Immature natural killer cell (primary cell): Measurements from ENCODE around the gene IRAK2. TPM values are rescaled to one million over a fixed set of nuclear protein-coding genes. Genes with fewer than 3 reads are reported as not detected.

ENCODE experiments used
- DNase-seq, 3 donors: peaks; one replicate each; pipeline ENCODE4 v3.0.0; 2022; ENCODE audit warnings: mixed read lengths in 1 of 3
- H3K27ac Mint-ChIP-seq, 6 donors: one replicate each; pipeline ENCODE4 v1.8.0; 2020; ENCODE audit warnings: mixed read lengths in 6 of 6, mild to moderate bottlenecking in 5 of 6, inconsistent platforms in 4 of 6, moderate library complexity in 3 of 6
- H3K27me3 Mint-ChIP-seq, 3 donors: one replicate each; pipeline ENCODE4 v1.8.0; 2020 to 2021; ENCODE audit warnings: low read depth in 3 of 3, mild to moderate bottlenecking in 3 of 3, mixed read lengths in 3 of 3, moderate library complexity in 3 of 3, inconsistent platforms in 1 of 3
- H3K36me3 Mint-ChIP-seq, 3 donors: one replicate each; pipeline ENCODE4 v1.8.0; 2020; ENCODE audit warnings: mixed read lengths in 3 of 3, inconsistent platforms in 2 of 3, mild to moderate bottlenecking in 2 of 3
- H3K4me1 Mint-ChIP-seq, 2 donors: one replicate each; pipeline ENCODE4 v1.8.0; 2020; ENCODE audit warnings: inconsistent platforms in 2 of 2, mild to moderate bottlenecking in 2 of 2, mixed read lengths in 2 of 2, moderate library complexity in 1 of 2
- H3K4me3 Mint-ChIP-seq, 5 donors: one replicate each; pipeline ENCODE4 v1.8.0; 2020; ENCODE audit warnings: mild to moderate bottlenecking in 5 of 5, mixed read lengths in 5 of 5, inconsistent platforms in 3 of 5, moderate library complexity in 3 of 5
- H3K9me3 Mint-ChIP-seq, 6 donors: one replicate each; pipeline ENCODE4 v1.8.0; 2020; ENCODE audit warnings: mild to moderate bottlenecking in 6 of 6, mixed read lengths in 6 of 6, inconsistent platforms in 4 of 6, moderate library complexity in 3 of 6
- polyA plus RNA-seq, 3 donors: library from polyadenylated mRNA; unstranded; fragments of 300-500 nt; fragmentation: Illumina TruSeq; gene quantifications; one replicate each; pipeline ENCODE4 v1.2.3, GENCODE V29; 2021

The IRAK2 gene
- polyA plus RNA-seq, 3 donors from 2014 or later, result 14.5 to 37.5 (median 37.1) TPM

DNA sequence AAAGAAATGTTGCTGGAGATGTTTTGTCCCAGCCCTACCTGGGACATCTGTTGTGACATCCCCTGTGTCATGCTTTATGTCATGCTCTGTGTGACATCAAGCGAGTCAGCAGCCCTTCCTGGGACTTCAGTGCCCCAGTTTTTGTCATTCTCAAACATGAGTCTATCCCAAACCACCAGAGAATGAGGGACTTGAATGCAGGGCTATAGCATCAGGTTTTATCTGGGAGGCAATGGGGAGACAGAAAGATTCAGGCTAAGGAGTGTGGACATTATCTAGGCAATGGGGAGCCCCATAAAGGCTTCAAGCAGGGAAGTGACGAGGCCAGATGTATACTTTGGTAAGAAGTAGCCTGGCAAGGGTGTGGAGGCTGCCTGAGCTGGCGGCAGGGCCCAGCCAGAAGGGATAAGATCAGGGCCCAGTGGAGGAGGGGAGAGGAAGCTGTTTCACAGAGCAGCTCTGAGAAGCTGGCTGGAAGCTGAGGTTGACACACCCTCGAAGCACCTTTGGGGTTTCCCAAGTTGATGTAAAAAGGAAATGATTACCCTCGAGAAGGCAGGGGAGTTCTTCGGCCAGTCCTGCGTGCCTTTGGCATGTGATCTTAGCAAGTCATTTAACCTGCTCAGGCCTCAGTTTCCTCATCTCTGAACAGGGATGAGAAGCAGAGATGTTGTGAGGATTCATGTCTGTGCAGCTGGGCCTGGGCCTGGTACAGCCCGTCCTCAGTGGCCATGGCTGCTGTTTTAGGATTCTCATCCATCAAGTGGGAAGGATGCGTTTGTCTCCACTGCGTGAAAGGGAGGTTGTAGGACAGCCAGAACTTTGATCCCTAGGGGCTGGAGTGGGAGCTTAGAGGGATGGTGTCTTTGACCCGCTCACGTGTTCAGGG lies 34.3 kb downstream of the IRAK2 start:
- Mint-ChIP-seq H3K9me3 (no peaks in the 10 kb centered on the region), H3K4me1 (peaks cover 57 to 74% of the 10 kb centered on the region in 2 donors), H3K36me3 (peaks cover 12 to 24% (median 18%) of the 10 kb centered on the region in 3 donors), H3K27ac (peak overlapping the region; percentile 89 to 99 (median 95)), H3K27me3 (peaks cover 0 to 12% (median 5%) of the 10 kb centered on the region in 3 donors), H3K4me3 (peak overlapping the region; percentile 54 to 80 (median 77))
- DNase-seq, result peak; percentile 47 to 54 (median 47)

DNA sequence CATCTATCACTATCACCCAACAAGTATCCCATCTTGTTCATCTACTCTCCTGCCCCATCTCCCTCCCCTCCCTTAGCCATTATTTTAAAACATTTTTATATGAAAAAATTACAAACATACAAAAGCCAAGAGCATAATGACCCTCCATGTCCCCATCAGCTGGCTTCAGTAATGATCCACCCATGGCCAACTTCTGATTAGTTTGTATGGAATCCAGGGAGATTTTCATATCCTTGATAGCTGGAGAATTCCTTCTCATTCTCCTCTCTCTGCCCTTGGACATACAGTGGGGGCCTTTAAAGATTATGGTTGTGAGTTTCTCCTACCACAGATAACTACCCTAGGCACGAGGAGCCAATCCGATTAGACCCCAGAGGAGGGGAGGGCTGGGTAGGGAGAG lies 40.2 kb downstream of the IRAK2 start:
- H3K36me3 Mint-ChIP-seq, result peaks cover 12 to 39% (median 22%) of the 10 kb centered on the region in 3 donors

DNA sequence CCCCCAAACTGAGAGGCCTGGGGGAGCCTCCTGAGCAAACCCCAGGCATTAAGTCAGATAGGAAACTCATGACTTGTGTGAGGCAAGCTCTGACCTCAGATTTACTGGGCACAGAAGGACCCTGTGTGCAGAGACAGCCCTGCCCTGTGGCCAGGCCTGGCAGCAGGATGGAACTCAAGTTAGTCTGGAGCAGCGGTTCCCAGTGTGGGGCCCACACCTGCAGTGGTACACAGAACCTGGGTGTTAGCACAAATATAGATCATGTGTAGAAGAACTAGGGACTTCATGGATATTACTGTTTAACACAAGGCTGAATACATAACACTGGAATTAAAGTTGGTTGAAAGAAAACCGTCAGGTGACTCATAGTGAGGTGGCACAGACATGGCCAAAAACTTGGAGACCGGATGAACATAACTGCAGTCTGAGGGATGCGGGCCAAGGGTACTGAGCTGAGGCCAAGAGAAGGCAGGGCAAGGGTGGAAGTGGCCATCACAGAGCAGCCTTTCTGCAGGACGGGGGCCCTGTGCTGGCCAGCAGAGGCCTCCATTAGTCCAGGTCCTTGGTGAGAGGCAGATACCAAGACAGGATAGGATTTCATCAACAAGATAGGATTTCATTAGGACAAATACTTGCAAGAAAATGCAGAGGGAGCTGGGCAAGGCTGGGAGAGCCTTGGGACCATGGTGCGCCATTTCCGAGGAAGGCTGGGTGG lies 40.9 kb downstream of the IRAK2 start:
- H3K9me3 Mint-ChIP-seq, result no peaks in the 10 kb centered on the region
- no peak for DNase-seq
- H3K36me3 Mint-ChIP-seq, result peaks cover 12 to 38% (median 22%) of the 10 kb centered on the region in 3 donors
- H3K4me3 Mint-ChIP-seq, result no peak overlapping the region
- H3K4me1 Mint-ChIP-seq, result peaks cover 7 to 20% of the 10 kb centered on the region in 2 donors
- H3K27me3 Mint-ChIP-seq, result no peaks in the 10 kb centered on the region
- peak overlapping the region in 3 of 6 donors; percentile 35 to 58 (median 57) for H3K27ac Mint-ChIP-seq

More for the DNA sequence above, 40.2 kb downstream of the IRAK2 start:
- no peak overlapping the region for H3K27ac Mint-ChIP-seq
- no peaks in the 10 kb centered on the region for H3K27me3 Mint-ChIP-seq
- no peak overlapping the region for H3K4me3 Mint-ChIP-seq
- peaks cover 11 to 26% of the 10 kb centered on the region in 2 donors for H3K4me1 Mint-ChIP-seq
- no peaks in the 10 kb centered on the region for H3K9me3 Mint-ChIP-seq
- DNase-seq, result no peak

GRCh38 chr3:10206166-10206511 lies 41.4 kb downstream of the IRAK2 start:
- H3K27ac Mint-ChIP-seq, result peak overlapping the region in 1 of 6 donors; percentile 58
- H3K9me3 Mint-ChIP-seq, result no peaks in the 10 kb centered on the region
- H3K27me3 Mint-ChIP-seq, result no peaks in the 10 kb centered on the region
- H3K4me1 Mint-ChIP-seq, result peaks cover 7 to 15% of the 10 kb centered on the region in 2 donors
- DNase-seq, result no peak
- H3K36me3 Mint-ChIP-seq, result peaks cover 8 to 33% (median 18%) of the 10 kb centered on the region in 3 donors
- H3K4me3 Mint-ChIP-seq, result no peak overlapping the region

- DNase-seq, result no peak
- no peaks in the 10 kb centered on the region for H3K9me3 Mint-ChIP-seq
- H3K4me1 Mint-ChIP-seq, result peaks cover 1 to 6% of the 10 kb centered on the region in 2 donors
- H3K36me3 Mint-ChIP-seq, result peaks cover 20 to 57% (median 28%) of the 10 kb centered on the region in 3 donors
- no peaks in the 10 kb centered on the region for H3K27me3 Mint-ChIP-seq
- peak overlapping the region in 1 of 6 donors; percentile 29 for H3K27ac Mint-ChIP-seq
- H3K4me3 Mint-ChIP-seq, result no peak overlapping the region
Observed at GRCh38 chr3:10213156-10213792, 48.6 kb downstream of the IRAK2 start.

- Mint-ChIP-seq H3K4me1 (peaks cover 5 to 11% of the 10 kb centered on the region in 2 donors), H3K4me3 (no peak overlapping the region), H3K36me3 (peaks cover 24 to 56% (median 28%) of the 10 kb centered on the region in 3 donors), H3K9me3 (no peaks in the 10 kb centered on the region), H3K27me3 (peaks cover 0 to 3% (median 0%) of the 10 kb centered on the region in 3 donors), H3K27ac (peak overlapping the region; percentile 3 to 43 (median 26))
- no peak for DNase-seq
Observed at GRCh38 chr3:10215578-10216368, 51.1 kb downstream of the IRAK2 start.

- no peaks in the 10 kb centered on the region for H3K9me3 Mint-ChIP-seq
- peak overlapping the region in 4 of 6 donors; percentile 38 to 76 (median 58) for H3K27ac Mint-ChIP-seq
- H3K27me3 Mint-ChIP-seq, result peaks cover 0 to 3% (median 0%) of the 10 kb centered on the region in 3 donors
- peaks cover 22 to 53% (median 26%) of the 10 kb centered on the region in 3 donors for H3K36me3 Mint-ChIP-seq
- H3K4me1 Mint-ChIP-seq, result peaks cover 13 to 25% of the 10 kb centered on the region in 2 donors
- no peak overlapping the region for H3K4me3 Mint-ChIP-seq
- no peak for DNase-seq
Observed at GRCh38 chr3:10217359-10217758, 52.6 kb downstream of the IRAK2 start.

DNA sequence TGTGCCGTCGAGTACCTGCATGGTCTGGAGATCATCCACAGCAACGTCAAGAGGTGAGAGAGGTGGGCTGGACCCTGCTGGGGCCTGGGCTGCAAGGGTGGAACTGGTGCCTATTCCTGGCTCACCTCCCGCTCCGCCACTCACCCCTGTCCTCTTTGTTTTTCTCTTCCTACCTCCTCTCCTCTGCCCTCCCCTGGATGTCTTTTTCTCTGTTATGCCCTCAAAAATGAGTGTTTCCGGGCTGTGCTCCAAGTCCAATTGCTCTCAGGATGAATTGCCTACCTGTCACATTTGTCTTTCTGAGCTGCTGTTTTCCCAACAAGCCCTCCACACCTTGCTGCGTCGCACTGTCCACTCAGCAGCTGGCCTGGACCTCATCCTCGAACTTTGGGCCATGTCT lies 55.0 kb downstream of the IRAK2 start:
- Mint-ChIP-seq H3K36me3 (peaks cover 31 to 57% (median 38%) of the 10 kb centered on the region in 3 donors), H3K4me3 (no peak overlapping the region), H3K27ac (peak overlapping the region; percentile 51 to 92 (median 68)), H3K27me3 (peaks cover 0 to 3% (median 2%) of the 10 kb centered on the region in 3 donors), H3K4me1 (peaks cover 36 to 49% of the 10 kb centered on the region in 2 donors), H3K9me3 (no peaks in the 10 kb centered on the region)
- no peak for DNase-seq

DNA sequence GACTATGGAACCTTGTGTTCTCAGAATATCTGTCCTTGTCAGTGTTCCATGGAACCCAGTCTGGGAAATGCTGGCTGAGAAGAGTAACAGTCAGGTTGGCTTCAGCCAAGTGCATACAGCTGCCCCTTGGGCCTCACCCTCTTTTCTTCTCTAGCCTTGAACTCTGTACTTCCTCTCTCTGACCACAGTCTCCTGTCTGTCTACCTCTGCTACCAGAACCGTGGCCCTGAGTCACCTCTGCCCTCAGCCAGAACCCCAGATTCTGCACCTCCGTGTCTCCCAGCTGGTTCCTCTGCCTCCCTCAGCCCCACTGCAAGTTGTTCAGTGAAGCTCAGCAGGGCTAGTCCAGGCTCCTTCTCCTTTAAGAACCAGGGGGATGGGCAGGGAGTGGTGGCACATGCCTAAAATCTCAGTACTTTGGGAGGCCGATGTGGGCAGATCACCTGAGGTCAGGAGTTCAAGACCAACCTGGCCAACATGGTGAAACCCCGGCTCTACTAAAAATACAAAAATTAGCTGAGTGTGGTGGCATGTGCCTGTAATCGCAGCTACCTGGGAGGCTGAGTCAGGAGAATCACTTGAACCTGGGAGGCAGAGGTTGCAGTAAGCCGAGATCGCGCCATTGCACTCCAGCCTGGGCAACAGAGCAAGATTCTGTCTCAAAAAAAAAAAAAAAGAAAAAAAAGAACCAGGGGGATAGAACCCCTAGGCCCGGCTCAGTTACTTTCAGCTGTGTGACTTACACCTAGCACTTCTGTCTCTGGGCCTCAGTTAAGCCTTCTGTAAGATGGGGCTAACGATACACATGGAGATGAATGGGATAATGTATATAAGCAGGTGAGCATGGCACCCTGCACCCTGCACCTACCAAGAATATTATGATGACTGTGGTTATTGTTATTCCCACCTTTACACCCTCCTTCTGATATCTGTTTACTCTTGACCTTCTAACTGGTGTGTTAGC lies 59.2 kb downstream of the IRAK2 start:
- DNase-seq, result peak; percentile 44 to 45 (median 45)
- Mint-ChIP-seq H3K9me3 (no peaks in the 10 kb centered on the region), H3K4me3 (peak overlapping the region in 4 of 5 donors; percentile 42 to 68 (median 51)), H3K27me3 (peaks cover 0 to 4% (median 2%) of the 10 kb centered on the region in 3 donors), H3K27ac (peak overlapping the region in 5 of 6 donors; percentile 56 to 86 (median 80)), H3K4me1 (peaks cover 56 to 69% of the 10 kb centered on the region in 2 donors), H3K36me3 (peaks cover 16 to 47% (median 21%) of the 10 kb centered on the region in 3 donors)

GRCh38 chr3:10224794-10225665 lies 60.3 kb downstream of the IRAK2 start:
- H3K27ac Mint-ChIP-seq, result peak overlapping the region; percentile 70 to 88 (median 83)
- H3K4me3 Mint-ChIP-seq, result peak overlapping the region; percentile 48 to 74 (median 59)
- peaks cover 0 to 4% (median 3%) of the 10 kb centered on the region in 3 donors for H3K27me3 Mint-ChIP-seq
- peak; percentile 57 to 64 (median 61) for DNase-seq
- H3K36me3 Mint-ChIP-seq, result peaks cover 15 to 48% (median 21%) of the 10 kb centered on the region in 3 donors
- H3K4me1 Mint-ChIP-seq, result peaks cover 61 to 71% of the 10 kb centered on the region in 2 donors
- no peaks in the 10 kb centered on the region for H3K9me3 Mint-ChIP-seq

DNA sequence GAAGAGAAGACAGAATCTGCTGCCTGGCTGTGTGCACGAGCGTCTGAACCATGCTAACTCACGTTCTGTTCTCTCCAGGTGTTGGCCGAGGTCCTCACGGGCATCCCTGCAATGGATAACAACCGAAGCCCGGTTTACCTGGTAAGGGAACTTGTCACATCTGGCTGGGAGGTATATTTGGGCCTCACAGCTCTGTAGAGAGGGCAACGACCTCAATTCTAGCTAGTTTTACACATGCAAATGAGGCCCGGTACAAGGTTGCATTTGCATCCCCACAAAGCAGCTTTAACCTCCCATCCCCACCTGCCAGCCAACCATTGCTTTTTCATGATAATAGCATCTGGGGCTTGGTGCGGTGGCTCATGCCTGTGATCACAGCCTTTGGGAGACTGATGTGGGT lies 61.6 kb downstream of the IRAK2 start:
- peaks cover 53 to 60% of the 10 kb centered on the region in 2 donors for H3K4me1 Mint-ChIP-seq
- H3K4me3 Mint-ChIP-seq, result no peak overlapping the region
- peaks cover 0 to 3% (median 1%) of the 10 kb centered on the region in 3 donors for H3K27me3 Mint-ChIP-seq
- peaks cover 15 to 45% (median 21%) of the 10 kb centered on the region in 3 donors for H3K36me3 Mint-ChIP-seq
- no peak for DNase-seq
- no peak overlapping the region for H3K27ac Mint-ChIP-seq
- H3K9me3 Mint-ChIP-seq, result no peaks in the 10 kb centered on the region
